ENCODE measurements around the gene S100Z.
"Not testable (repeated sequence)": the region's sequence is repeated elsewhere in the genome, so short reads cannot be mapped to it uniquely, and the experiment has no call there.

S100Z gene

DNA sequence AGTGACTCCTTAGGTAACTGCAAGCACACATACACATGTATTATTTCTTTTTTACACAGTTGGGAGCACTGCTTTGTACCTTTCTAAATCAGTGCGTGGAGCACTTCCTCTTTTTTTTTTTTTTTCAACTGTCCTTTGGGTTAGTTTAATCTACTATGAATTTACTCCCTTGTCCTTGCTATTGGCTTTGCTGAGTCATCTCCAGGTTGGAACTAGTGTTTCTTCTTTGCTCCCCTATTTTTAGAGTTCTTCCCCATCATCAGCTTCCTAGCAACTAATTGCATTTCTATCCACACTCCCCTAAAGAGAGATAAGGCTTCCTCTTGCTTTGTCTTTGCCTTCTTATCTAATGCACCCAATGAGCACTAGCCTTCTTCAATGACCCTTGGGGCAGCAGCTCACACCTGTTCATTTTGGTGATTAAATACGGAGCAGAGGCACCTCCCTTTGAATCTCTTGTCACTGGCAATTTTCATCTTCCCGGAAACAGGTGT lies 24.3 kb downstream of the S100Z start:
- DNase-seq (ENCODE audit: low spot score): no peak

DNA sequence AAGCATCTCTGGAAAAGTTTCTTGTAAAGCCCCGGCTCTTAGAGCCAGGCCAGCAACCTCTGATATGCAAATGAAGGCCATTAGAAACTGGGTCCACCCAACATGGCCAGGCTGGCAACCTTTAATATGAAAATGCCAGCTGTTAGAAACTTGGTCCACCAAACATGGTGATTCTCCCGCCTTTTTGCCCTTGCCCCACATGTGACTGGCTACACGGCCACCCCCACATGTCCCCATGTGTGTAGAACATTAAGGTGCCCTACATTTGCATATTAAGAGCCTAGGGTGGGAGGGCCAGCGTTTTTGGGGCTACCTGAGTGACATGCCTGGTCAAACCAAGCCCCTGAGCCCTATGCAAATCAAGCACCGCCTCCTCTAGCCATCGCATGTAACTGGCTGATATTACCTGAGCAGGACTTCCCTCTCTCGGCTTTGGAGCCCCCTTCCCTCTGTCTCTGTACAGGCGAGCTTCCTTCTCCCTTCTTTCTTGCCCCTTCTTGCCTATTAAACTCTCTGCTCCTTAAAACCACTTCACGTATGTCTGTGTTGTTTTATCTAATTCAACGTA lies 39.0 kb downstream of the S100Z start:
- DNase-seq (ENCODE audit: low spot score): no peak

DNA sequence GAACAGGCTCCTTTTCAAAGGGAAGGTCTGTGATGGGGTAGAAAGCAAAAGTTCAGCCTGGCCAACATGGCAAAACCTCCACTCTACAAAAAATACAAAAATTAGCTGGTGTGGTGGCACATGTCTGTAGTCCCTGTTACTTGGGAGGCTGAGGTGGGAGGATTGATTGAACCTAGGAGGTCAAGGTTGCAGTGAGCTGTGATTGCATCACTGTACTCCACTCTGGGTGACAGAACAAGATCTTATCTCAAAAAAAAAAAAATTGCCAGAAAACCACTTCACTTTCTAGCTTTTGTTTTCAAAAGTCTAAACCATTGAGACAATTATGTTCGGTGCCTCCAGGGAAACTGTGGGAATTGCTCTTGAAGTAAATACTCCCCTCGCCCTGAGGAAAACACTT lies 43.5 kb downstream of the S100Z start:
- DNase-seq (ENCODE audit: low spot score): no peak

DNA sequence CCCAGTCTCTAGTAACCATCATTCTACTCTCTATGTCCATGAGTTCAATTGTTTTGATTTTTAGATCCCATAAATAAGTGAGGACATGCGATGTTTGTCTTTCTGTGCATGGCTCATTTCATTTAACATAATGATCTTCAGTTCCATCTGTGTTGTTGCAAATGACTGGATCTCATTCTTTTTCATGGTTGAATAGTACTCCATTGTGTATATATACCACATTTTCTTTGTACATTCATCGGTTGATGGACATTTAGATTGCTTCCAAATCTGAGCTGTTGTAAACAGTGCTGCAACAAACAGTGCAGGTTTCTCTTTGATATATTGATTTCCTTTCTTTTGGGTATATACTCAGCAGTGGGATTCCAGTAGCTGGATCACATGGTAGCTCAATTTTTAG lies 46.4 kb downstream of the S100Z start:
- DNase-seq (ENCODE audit: low spot score): no peak

DNA sequence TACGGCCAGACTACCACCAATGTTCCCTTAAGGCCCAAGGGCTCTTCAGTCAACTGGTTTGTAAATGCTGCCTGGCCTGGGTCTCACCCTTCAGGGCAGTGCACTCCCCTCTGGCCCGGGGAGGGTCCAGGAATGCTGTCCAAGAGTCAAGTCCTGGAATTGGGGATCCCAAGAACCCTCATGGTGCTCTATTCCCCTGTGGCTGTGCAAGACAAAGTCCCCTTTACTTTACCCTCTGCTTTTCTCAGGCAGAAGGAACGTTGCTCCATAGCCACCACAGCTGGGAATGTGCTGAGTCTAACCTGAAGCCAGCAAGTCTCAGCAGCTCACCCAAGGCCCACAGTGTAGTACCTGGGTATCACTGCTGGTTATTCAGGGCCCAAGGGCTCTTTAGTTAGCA lies 51.7 kb downstream of the S100Z start:
- no peak for DNase-seq (ENCODE audit: low spot score)

DNA sequence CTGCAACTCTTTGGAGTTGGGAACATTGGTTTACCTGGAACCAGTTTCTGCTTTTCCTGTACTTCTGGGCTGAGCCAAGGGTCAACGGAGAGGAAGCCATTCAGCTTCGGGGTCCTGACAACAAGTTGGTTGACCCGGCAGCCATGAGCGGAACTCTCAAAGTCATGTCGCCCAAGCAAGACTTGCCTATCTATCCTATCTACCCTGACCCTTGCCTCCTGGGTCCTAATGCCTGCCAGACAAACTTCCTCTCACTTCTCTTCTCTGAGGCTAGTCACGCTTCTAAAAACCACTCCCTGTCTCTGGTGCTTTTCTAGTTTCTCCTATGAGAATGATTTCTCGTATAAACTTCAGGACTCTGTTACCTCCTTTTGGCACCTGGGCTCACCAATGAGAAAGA lies 58.4 kb downstream of the S100Z start:
- DNase-seq (ENCODE audit: low spot score): no peak

DNA sequence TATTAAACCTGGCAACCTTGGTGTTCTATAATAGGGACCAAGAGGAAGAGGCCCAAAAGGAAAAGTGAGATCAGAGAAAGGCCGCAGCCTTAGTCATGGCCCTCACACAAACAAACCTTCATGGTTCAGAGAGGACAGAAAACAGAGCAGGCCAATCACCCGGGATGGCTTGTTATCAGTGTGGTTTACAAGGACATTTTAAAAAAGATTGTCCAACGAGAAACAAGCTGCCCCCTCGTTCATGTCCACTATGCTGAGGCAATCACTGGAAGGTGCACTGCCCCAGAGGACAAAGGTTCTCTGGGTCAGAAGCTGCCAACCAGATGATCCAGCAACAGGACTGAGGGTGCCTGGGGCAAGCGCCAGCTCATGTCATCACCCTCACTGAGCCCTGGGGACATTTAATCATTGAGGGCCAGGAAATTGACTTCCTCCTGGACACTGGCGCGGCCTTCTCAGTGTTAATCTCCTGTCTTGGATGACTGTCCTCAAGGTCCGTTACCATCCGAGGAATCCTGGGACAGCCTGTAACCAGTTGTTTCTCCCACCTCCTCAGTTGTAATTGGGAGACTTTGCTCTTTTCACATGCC lies 60.6 kb downstream of the S100Z start:
- DNase-seq (ENCODE audit: low spot score): not testable (repeated sequence)

GRCh38 chr5:76914671-76915070 lies 64.9 kb downstream of the S100Z start:
- not testable (repeated sequence) for DNase-seq (ENCODE audit: low spot score)

DNA sequence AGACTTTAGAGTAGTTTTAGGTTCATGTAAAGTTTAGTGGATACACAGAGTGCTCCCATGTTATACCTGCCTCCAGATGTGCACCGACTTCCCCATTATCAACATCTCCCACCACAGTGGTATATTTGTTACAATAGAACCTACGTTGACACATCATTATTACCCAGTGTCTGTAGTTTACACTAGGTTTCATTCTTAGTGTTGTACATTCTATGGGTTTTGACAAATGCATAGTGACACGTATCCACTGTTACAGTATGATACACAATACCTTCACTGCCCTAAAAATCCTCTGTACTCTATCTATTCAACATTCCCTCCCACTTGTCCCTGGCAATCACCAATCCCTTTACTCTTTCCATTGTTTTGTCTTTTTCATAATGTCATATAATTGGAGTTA lies 68.7 kb downstream of the S100Z start:
- DNase-seq (ENCODE audit: low spot score): no peak

- no peak for DNase-seq (ENCODE audit: low spot score)
Measured at GRCh38 chr5:76920491-76920890, 70.7 kb downstream of the S100Z start.

GRCh38 chr5:76926329-76927105 lies 76.7 kb downstream of the S100Z start:
- DNase-seq (ENCODE audit: low spot score): no peak

DNA sequence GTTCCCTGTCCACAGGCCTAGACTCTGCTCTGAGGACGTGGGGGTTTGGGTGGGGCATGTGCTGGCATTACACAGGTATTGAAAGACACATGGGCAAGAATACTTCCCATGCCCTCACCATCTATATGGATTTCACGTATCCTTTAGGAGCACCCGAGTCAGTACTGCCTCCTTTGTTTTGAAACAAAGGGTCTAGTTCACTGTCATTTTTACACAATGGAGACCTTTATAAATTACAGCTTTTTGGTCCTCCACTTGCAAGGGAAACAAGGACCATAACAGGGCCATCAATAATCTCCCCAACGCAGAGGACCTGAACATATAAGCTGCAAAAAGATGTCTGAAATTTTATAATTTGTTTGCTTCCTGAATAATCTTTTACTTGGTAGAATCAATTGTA lies 78.1 kb downstream of the S100Z start:
- no peak for DNase-seq (ENCODE audit: low spot score)

DNA sequence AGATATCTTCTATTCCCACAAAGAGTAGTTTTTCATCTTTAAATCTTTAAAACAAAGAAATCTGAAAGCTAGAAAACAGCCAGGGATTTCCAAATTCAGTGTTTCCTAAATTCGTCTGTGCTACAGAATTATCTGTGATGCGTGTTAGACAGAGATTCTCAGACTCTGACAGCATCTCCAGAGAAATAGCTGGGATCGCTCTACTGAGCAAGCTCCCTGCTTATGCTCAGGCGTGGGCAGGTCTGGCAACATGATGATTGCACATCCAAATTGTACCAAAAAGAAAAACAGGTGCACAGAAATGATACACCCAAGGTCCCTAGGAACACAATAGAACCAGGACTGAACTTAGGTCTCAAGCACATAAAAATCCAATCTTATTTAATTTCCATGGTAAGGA lies 80.3 kb downstream of the S100Z start:
- no peak for DNase-seq (ENCODE audit: low spot score)

GRCh38 chr5:76938177-76938576 lies 88.4 kb downstream of the S100Z start:
- DNase-seq (ENCODE audit: low spot score): no peak

- no peak for DNase-seq (ENCODE audit: low spot score)
Measured at GRCh38 chr5:76941000-76941399, 91.2 kb downstream of the S100Z start.

- no peak for DNase-seq (ENCODE audit: low spot score)
Measured at GRCh38 chr5:76941442-76941841, 91.6 kb downstream of the S100Z start.

DNA sequence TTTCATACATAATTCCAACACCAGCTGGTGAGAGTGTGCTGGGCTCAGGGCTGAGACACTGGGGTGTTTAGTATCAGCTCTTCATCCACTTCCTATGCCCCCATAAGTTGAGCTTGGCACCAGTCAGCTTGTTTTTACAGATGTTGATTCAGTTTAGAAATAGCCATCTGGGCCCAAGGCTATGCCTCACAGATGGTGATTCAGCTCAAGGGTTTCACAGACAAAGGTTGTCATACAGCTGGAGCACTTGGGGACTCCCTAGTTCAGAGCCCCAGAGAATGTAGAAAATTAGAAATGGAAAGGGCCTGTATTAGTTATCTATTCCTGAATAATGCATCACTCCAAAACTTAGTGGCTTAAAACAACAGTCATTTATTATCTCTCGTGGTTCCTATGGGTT lies 92.8 kb downstream of the S100Z start:
- no peak for DNase-seq (ENCODE audit: low spot score)

GRCh38 chr5:76943006-76943405 lies 93.2 kb downstream of the S100Z start:
- DNase-seq (ENCODE audit: low spot score): no peak

GRCh38 chr5:76944638-76945037 lies 94.8 kb downstream of the S100Z start:
- DNase-seq (ENCODE audit: low spot score): no peak

GRCh38 chr5:76945238-76945637 lies 95.4 kb downstream of the S100Z start:
- not testable (repeated sequence) for DNase-seq (ENCODE audit: low spot score)

GRCh38 chr5:76946090-76946489 lies 96.3 kb downstream of the S100Z start:
- no peak for DNase-seq (ENCODE audit: low spot score)

DNA sequence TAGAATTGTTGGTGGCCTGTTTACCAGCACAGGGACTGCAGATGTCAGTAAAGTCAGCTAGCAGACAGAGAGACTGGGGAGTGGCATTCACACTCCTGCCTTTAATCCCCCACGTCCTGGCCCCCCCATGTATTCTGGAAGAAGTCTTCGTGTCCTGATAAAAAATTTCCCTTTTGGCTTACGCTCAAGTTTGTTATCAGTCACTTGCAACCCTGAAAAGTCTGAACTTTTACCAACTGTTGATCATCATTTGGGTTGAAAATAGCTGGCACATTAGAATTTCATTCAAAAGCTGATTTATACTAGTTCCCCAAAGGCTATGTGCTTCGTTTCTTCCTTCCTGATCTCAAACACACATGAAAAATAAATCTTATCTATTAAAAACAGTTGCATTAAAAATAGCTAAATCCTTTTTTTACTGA lies 97.3 kb downstream of the S100Z start:
- DNase-seq (ENCODE audit: low spot score): no peak

GRCh38 chr5:76952795-76953536 lies 103.2 kb downstream of the S100Z start, which contains the start of gene CRHBP:
CRHBP (plus strand) TSS chr5:76953045; CDS start chr5:76953135, 90 bp downstream.
- no peak for DNase-seq (ENCODE audit: low spot score)
